ENCODE results near the gene GPHA2.
"Not testable (repeated sequence)": the region's sequence is repeated elsewhere in the genome, so short reads cannot be mapped to it uniquely, and the experiment has no call there.

GPHA2 gene, protein sequence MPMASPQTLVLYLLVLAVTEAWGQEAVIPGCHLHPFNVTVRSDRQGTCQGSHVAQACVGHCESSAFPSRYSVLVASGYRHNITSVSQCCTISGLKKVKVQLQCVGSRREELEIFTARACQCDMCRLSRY

DNA sequence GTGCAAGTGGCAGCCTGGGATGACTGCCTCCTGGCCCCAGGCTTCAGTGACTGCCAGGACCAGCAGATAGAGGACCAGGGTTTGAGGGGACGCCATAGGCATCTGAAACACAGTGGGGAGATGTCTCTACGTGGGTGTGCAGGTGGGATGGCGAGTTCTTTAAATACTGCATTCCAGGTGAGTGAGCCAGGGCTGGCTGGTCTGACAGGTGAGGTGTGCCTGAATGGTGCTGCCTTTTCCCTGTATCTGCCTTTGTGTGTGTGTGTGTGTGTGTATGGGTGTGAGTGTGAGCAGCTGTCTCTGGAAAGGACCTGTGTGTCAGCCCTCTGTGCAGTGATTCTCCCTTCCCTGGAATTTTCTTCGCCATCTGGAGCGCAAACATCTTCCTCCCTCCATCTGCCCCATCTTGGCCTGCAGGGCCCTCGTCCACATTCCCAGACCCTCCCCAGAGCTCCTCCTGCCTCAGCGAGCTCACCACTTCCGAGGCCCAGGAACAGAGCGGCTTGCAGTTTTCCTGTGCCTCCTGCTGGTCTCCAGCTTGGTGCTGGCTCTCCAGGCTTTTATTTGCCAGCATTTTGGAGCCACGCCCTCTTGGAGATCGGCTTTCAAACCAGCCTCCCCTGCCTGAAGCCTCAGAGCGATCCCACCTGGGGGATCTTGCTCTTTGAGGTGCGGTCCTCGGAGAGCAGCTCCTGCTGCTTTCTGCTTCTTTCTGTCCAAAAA, at the start of gene GPHA2:
TSS of gene GPHA2 (minus strand) at position 535 of the 723 bp plus-strand sequence. CDS start at position 102, 433 bp downstream.
- no peak for DNase-seq (ENCODE audit: low read depth)

DNA sequence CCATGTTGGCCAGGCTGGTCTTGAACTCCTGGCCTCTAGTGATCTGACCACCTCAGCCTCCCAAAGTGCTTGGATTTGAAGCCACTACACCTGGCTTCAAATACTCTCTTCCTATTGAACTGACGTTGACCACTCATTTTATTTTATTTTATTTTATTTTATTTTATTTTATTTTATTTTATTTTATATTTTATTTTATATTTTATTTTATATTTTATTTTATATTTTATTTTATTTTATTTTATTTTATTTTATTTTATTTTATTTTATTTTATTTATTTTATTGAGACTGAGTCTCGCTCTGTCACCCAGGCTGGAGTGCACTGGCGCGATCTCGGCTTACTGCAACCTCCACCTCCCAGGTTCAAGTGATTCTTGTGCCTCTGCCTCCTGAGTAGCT, 47.6 kb upstream of the GPHA2 start:
- DNase-seq (ENCODE audit: low read depth): not testable (repeated sequence)

- no peak for DNase-seq (ENCODE audit: low read depth)
Observed at GRCh38 chr11:64976651-64977050, 41.0 kb upstream of the GPHA2 start.

DNA sequence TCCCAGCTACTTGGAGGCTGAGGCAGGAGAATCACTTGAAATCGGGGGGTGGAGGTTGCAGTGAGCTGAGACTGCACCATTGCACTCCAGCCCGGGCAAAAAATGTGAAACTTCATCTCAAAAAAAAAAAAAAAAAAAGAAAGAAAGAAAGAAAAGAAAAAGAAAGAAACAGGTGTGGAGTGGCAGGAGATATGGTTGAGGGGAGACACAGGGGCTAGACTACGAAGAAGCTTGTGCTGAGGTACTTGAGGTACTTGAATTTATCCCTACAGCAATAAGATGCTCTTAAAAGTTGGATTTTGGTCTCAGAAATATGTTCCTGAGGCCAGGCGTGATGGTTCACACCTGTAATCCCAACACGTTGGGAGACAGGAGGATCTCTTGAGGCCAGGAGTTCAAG, 38.4 kb upstream of the GPHA2 start:
- DNase-seq (ENCODE audit: low read depth): no peak

DNA sequence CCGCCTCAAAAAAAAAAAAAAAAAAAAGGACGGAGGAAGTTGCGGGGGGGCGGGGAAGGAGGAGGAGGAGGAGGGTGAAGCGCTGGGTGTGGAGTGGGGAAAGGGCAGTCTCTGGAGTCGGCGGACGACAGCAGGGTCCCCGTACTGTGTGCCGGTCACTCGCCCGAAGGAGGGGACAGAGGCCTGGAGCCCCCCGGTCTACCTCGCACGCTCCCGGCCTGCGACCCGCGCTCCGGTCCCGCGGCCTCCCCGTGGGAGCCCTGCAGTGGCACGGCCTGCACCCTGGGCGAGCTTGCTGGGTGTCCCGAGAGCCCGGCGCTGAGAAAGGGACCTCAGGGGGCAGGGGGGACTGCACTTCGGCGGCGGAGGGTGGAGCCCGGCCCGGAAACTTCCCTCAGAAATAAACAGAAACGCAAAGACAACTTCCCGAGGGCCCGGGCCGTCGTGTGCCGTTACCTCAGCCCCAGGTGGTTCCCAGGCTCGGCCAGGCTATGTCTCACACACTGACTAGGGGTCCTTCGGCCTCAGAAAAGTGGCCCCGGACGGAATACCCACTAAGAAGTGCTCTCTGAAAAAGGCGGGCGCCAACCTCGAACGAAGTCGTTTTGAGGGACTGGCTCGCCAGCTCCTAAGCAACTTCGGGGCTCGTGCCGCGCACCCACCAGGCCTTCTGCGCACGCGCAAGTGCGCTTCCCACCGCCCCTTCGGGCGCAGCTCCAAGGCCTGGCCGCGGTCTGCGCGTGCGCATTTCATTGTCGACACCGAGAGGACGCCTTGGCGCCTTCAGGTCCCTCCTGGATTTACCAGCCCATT, 35.9 kb upstream of the GPHA2 start, which contains the start of gene MAJIN:
TSS of gene MAJIN (minus strand) at position 688 of the 813 bp plus-strand sequence. CDS start 12,703 bp downstream, outside the sequence.
- DNase-seq (ENCODE audit: low read depth): no peak

- no peak for DNase-seq (ENCODE audit: low read depth)
Observed at GRCh38 chr11:64970731-64971151, 35.0 kb upstream of the GPHA2 start.

- peak; percentile 86 for DNase-seq (ENCODE audit: low read depth)
Observed at GRCh38 chr11:64969209-64969608, 33.5 kb upstream of the GPHA2 start.

GRCh38 chr11:64967375-64967774, 31.7 kb upstream of the GPHA2 start:
- no peak for DNase-seq (ENCODE audit: low read depth)

DNA sequence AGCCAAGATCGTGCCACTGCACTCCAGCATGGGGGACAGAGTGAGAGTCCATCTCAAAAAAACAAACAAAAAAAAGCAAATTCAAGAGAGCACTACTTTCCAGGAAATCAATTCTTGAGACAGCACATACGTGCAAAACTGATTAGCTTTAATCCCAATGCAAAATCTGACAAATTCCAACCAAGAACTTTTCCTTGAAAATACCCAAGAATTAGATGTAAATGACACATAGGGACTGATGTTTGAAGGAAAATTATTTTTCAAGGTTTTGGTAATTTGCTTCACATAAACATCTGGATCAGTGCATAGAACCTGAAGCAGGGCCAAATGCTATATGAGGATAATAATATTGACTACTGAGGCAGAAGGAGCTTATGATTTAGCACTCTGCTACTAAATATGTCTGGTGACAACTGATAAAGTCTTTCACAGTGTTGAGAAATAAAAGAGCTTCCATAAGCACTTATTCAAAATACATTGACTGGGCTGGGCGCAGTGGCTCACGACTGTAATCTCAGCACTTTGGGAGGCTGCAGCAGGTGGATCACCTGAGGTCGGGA, 27.5 kb upstream of the GPHA2 start:
- no peak for DNase-seq (ENCODE audit: low read depth)

GRCh38 chr11:64960719-64961118, 25.0 kb upstream of the GPHA2 start:
- no peak for DNase-seq (ENCODE audit: low read depth)

DNA sequence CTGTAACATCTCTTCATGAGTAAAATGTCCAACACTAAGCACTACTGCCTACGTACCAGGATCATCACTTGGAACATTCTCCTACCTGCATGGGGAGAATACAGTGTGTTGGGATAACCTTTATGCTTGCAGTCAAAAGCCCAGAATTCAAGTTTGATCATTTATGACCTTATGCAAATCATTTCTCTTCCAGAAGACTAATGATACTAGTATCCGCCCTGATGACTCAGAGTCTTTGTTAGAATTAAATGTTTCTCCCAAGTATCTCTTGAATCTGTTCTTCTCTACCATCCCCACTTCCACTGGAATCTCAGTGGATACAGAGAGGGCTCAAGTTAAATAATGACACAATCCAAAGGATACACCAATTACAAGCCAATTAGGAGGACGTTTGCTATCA, 23.8 kb upstream of the GPHA2 start:
- DNase-seq (ENCODE audit: low read depth): peak; percentile 48

DNA sequence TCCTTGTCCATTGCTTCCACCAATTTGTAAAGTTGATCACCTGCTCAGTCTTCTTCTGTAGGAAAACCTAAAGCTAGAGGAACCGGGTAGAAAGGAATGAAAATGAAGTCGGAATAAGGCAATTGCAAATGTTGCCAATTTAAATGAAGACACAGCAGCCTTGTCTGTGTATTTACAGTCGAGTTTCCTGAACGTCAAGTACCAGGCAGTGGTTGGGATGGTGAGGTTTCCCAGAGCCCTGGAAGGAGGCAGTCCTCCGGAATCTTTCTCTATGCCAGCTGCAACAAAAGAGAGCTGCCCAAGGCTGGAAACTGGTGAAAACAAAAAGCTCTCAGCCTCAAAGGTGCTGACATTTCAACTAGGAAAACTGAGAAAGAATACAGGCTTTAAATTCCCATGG, 18.5 kb upstream of the GPHA2 start:
- no peak for DNase-seq (ENCODE audit: low read depth)

GRCh38 chr11:64951529-64951928, 15.8 kb upstream of the GPHA2 start:
- no peak for DNase-seq (ENCODE audit: low read depth)

GRCh38 chr11:64947208-64947814, 11.6 kb upstream of the GPHA2 start:
- peak; percentile 30 for DNase-seq (ENCODE audit: low read depth)

- DNase-seq (ENCODE audit: low read depth): peak; percentile 34
Observed at GRCh38 chr11:64936539-64936938, 846 bp upstream of the GPHA2 start.

GRCh38 chr11:64934682-64935358, 873 bp downstream of the GPHA2 start:
- no peak for DNase-seq (ENCODE audit: low read depth)

DNA sequence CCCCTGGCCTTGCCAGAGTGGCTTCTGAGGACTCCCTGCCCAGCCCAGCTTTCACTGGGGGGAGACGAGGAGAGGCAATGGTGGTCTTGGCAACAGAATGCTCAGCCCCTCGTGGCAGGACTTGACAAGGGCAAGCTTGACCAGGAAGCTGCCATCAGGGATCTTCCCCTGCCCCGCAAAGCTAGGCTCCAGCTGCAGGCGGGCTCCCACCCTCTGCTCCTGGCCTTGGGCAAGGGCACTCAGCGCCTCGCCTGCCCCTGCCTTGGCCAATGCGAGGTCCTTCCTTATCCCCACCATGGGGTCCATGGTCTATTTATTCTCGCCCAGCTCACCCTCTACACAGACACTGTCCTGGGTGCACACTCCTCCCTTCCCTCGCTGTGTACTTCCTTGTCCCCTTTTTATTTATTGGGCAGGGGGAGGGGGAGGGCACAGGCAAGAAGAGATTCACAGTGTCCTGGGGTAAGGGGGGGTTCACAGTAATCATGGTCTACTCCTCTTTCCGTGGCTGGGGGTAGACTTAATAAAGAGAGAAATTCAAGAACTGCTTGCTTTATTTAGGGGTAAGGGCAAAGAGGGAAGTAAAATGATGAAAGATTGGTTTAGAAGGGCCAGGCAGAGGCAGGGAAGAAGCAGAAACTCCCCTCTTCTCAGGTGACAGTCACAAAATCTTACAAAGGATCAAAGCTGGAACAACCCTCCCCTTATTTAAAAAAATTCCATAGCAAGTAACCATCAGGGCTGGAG, 1.6 kb downstream of the GPHA2 start:
- no peak for DNase-seq (ENCODE audit: low read depth)

GRCh38 chr11:64933213-64933934, 2.3 kb downstream of the GPHA2 start:
- no peak for DNase-seq (ENCODE audit: low read depth)

GRCh38 chr11:64932324-64932723, 3.4 kb downstream of the GPHA2 start:
- no peak for DNase-seq (ENCODE audit: low read depth)

DNA sequence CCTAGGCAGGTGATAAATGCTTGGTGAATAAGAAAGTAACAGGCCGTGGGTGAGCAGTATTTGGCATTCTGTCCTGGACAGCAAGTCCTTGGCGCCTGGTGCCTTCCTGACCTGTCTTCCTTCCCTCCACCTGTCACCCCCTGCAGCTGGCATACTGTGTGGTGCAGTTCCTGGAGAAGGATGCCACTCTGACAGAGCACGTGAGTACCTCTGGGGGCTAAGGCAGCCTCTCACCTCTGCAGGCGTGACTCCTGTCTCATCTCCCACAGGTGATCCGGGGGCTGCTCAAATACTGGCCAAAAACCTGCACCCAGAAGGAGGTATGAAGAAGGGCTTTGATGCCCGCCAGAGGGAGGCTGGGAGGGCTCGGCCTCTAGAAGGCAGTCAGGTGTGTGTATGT, 4.4 kb downstream of the GPHA2 start:
- DNase-seq (ENCODE audit: low read depth): no peak

Data from ELR (cell line).